GM18508 (cell line): ENCODE measurements around the gene TPST2.

Experiments
- ATAC-seq: cut with Tn5 transposase; IDR thresholded peaks from one replicate; pipeline ENCODE4 v1.9.1; 2021; ENCODE audit warnings: moderate number of reproducible peaks; ENCODE audit not compliant: insufficient read depth, unreplicated experiment

The TPST2 gene

GRCh38 chr22:26581633-26582168 is 8.2 kb downstream of the TPST2 start:
- no peak for ATAC-seq

- no peak for ATAC-seq
These were observed 8.9 kb downstream of the TPST2 start for GRCh38 chr22:26581026-26581425.

GRCh38 chr22:26580240-26580962 is 9.5 kb downstream of the TPST2 start:
- no peak for ATAC-seq

GRCh38 chr22:26579331-26579886 is 10.5 kb downstream of the TPST2 start:
- ATAC-seq: no peak

- no peak for ATAC-seq
These were observed 12.9 kb downstream of the TPST2 start for GRCh38 chr22:26577081-26577480.

- ATAC-seq: no peak
These were observed 13.8 kb downstream of the TPST2 start for GRCh38 chr22:26576026-26576680.

GRCh38 chr22:26574001-26574723 is 15.8 kb downstream of the TPST2 start:
- ATAC-seq: no peak

- ATAC-seq: no peak
These were observed 16.8 kb downstream of the TPST2 start for GRCh38 chr22:26573026-26573662.

GRCh38 chr22:26570864-26571525 is 18.9 kb downstream of the TPST2 start:
- ATAC-seq: no peak

- ATAC-seq: no peak
These were observed 19.8 kb downstream of the TPST2 start for GRCh38 chr22:26570115-26570514.

GRCh38 chr22:26568207-26568706 is 21.7 kb downstream of the TPST2 start:
- no peak for ATAC-seq

- ATAC-seq: no peak
These were observed 22.3 kb downstream of the TPST2 start for GRCh38 chr22:26567610-26568009.

GRCh38 chr22:26566994-26567393 is 22.9 kb downstream of the TPST2 start:
- no peak for ATAC-seq

GRCh38 chr22:26565889-26566288 is 24.0 kb downstream of the TPST2 start:
- ATAC-seq: no peak

GRCh38 chr22:26565181-26565580 is 24.8 kb downstream of the TPST2 start:
- ATAC-seq: no peak

- no peak for ATAC-seq
These were observed 25.3 kb downstream of the TPST2 start for GRCh38 chr22:26564672-26565071.

- no peak for ATAC-seq
These were observed 25.8 kb downstream of the TPST2 start for GRCh38 chr22:26564181-26564580.

- no peak for ATAC-seq
These were observed 26.9 kb downstream of the TPST2 start for GRCh38 chr22:26563022-26563421.

- no peak for ATAC-seq
These were observed 28.0 kb downstream of the TPST2 start for GRCh38 chr22:26561756-26562417.
